GM21367 (cell line): ENCODE data around the gene SMC1B.
A peak's percentile ranks its signal among the peaks of the same experiment; 100 is the strongest.

Experiments
- ATAC-seq: cut with Tn5 transposase; IDR thresholded peaks from one replicate; pipeline ENCODE4 v1.9.1; 2021; ENCODE audit not compliant: unreplicated experiment

SMC1B gene

GRCh38 chr22:45322873-45323525, 90.4 kb downstream of the SMC1B start:
- no peak for ATAC-seq

GRCh38 chr22:45321827-45322226, 91.6 kb downstream of the SMC1B start:
- ATAC-seq = no peak

- no peak for ATAC-seq
Measured at GRCh38 chr22:45320357-45320976, 92.9 kb downstream of the SMC1B start.

GRCh38 chr22:45319324-45319685, 94.1 kb downstream of the SMC1B start:
- ATAC-seq = no peak

- peak; percentile 30 for ATAC-seq
Measured at GRCh38 chr22:45318558-45319323, 94.7 kb downstream of the SMC1B start.

- ATAC-seq = peak; percentile 48
Measured at GRCh38 chr22:45318168-45318557, 95.2 kb downstream of the SMC1B start.

- no peak for ATAC-seq
Measured at GRCh38 chr22:45317551-45318167, 95.7 kb downstream of the SMC1B start.

- ATAC-seq = no peak
Measured at GRCh38 chr22:45316796-45317526, 96.4 kb downstream of the SMC1B start.

- ATAC-seq = no peak
Measured at GRCh38 chr22:45314786-45315185, 98.6 kb downstream of the SMC1B start.

GRCh38 chr22:45314054-45314721, 99.2 kb downstream of the SMC1B start:
- ATAC-seq = no peak

- no peak for ATAC-seq
Measured at GRCh38 chr22:45312856-45313255, 100.5 kb downstream of the SMC1B start.

GRCh38 chr22:45312415-45312814, 101.0 kb downstream of the SMC1B start:
- ATAC-seq = no peak

GRCh38 chr22:45310977-45311531, 102.3 kb downstream of the SMC1B start:
- ATAC-seq = no peak

GRCh38 chr22:45310331-45310976, 102.9 kb downstream of the SMC1B start:
- ATAC-seq = no peak

- ATAC-seq = peak; percentile 56
Measured at GRCh38 chr22:45309422-45310227, 103.8 kb downstream of the SMC1B start, which contains the start of gene FAM118A. FAM118A (plus strand) TSS chr22:45309934; CDS start chr22:45322380, 12,446 bp downstream.

GRCh38 chr22:45308957-45309421, 104.4 kb downstream of the SMC1B start:
- no peak for ATAC-seq

GRCh38 chr22:45308391-45308956, 104.9 kb downstream of the SMC1B start:
- ATAC-seq = no peak

GRCh38 chr22:45306139-45306538, 107.3 kb downstream of the SMC1B start:
- no peak for ATAC-seq
